GM19468 (cell line): ENCODE results near the gene RAB35.

ENCODE experiments used
- ATAC-seq: cut with Tn5 transposase; IDR thresholded peaks from one replicate; pipeline ENCODE4 v1.9.1; 2021; ENCODE audit warnings: mild to moderate bottlenecking, moderate library complexity, moderate number of reproducible peaks; ENCODE audit not compliant: unreplicated experiment; ENCODE audit errors: extremely low read depth

The RAB35 gene

GRCh38 chr12:120110550-120111501 lies 5.7 kb downstream of the RAB35 start:
- ATAC-seq, result peak; percentile 58

GRCh38 chr12:120109570-120110267 lies 6.8 kb downstream of the RAB35 start:
- no peak for ATAC-seq

GRCh38 chr12:120106151-120106550 lies 10.4 kb downstream of the RAB35 start:
- ATAC-seq, result no peak

DNA sequence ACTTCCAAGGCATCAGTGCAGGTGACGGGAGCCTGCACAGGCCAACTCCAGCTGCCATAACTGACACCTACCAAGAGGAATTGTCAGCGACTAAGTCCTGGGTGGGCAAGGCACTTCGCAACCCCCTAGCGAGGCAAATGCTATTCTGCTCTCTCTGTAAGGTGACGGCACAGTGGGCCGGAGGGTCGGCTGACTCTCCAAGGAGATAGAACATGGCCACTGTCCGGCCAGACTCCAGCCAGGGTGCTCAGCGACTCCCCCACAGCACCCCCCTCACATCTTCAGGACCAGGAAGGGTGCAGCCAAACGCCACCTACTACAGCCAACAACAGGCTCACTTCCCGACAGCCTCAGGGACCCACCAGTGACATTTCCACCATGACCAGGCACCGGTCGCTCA lies 13.2 kb downstream of the RAB35 start:
- no peak for ATAC-seq

DNA sequence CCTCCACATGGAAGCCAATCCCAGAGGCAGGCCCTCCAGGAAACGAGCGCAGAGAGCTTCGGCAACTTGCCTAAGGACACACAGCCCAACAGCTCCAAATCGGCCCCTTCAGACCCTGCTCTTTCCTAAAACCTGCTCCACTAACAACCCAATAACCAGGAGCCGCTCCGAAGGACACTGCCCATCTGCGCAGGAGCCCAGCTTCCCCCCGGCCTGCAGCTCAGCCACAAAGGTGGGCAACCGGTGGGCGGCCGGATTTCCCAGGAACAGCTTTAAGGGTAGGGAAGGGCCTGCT lies 13.6 kb downstream of the RAB35 start:
- no peak for ATAC-seq

GRCh38 chr12:120102189-120103043 lies 14.1 kb downstream of the RAB35 start:
- ATAC-seq, result no peak

DNA sequence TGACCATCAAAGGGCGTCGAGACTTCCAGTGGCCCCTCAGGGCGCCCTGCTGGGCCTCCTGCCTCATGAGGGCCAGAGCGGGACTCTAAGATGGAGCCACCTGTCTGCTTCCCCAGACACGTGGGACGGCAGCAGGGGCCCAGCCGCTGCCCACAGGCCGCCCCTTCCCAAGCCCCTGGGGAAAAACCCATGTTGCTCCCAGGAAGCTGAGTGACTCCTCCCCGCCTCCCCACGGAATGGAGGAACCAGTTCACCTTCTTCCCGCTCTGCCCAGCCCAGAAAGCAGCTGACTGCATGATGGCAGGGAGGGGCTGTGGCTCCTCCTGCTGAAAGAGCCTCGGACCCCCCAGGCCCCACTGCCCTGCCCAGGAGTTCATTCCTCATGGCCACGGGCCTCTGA lies 14.9 kb downstream of the RAB35 start:
- no peak for ATAC-seq

DNA sequence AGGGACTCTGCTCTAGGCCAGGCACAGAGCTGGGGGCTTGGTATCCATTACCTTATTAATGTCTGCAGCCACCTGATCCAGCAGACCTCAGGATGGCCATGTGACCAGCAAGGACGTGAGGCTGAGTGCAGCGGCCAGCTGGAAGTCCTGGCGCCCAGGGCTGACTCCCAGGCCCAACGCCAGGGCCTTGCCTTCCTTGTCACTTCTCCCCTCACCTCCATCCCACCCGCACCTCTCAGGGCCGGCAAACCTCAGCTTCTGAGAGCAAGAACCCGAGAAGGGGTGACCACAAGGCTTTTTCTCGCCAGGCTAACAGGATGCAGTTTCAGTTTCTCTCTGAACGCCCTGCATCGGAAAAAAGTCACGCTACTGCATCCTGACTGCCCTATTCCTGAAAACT lies 15.4 kb downstream of the RAB35 start:
- no peak for ATAC-seq

DNA sequence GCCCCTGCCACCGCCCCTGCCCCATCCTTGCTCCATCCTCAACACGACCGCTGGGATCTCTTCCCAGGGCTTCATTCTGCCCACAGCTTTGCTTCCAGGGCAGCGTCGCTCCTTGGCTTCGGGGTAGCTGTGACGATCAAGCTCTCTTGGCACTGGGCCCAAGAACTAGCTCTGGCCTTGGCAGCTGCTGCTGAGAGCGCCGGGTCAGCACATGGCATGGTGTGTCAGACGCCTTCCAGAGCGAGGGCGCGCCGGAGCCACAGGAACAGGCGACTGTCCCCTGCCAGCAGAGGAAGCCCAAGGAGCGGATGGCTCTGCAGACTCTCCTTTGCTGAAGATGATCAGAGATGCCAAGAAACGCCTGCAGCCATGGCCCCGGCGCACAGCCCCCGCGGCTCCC lies 15.9 kb downstream of the RAB35 start:
- no peak for ATAC-seq

GRCh38 chr12:120099738-120100137 lies 16.8 kb downstream of the RAB35 start:
- no peak for ATAC-seq

GRCh38 chr12:120098756-120099470 lies 17.6 kb downstream of the RAB35 start:
- ATAC-seq, result no peak

GRCh38 chr12:120096671-120097202 lies 19.8 kb downstream of the RAB35 start:
- no peak for ATAC-seq

GRCh38 chr12:120095736-120096135 lies 20.8 kb downstream of the RAB35 start:
- ATAC-seq, result no peak

- no peak for ATAC-seq
These were observed 21.2 kb downstream of the RAB35 start for GRCh38 chr12:120095331-120095730.

GRCh38 chr12:120094485-120094884 lies 22.1 kb downstream of the RAB35 start:
- ATAC-seq, result no peak

DNA sequence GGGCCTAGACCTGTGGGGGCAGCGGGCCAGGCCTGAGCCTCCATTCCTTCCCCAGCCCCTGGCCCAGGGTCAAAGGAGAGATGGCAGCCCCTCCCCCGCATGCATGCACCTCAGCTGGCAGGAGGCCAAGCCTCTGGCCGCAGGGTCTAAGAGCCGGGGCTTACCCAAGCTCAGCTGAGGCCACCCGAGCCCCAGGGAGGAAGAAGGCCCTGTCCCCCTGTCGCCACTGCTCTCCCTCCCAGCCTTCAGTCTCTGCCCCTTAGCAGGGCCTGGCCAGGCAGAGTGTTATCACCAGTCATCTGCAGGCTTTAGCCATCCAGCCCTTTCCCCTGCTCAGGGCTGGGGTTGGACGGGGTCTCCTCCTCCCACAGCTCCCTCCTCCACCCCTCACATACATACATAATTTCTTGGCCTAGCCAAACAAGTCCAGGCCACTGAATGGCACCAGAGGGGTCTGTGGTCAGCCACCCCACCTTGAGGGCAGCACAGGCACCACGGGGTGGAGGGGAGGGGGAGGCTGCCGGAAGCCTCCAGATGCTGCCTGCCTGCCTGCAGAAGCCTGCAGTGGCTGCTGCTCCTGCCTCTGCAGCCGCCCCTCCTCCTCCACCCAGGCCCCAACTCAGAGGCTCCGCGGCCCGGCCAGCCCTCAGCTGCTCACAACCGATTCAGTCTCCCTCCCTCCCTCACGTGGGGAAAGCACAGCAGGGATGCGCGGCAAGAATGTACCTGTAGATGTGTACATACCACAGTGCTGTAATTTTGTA lies 22.8 kb downstream of the RAB35 start:
- ATAC-seq, result no peak

DNA sequence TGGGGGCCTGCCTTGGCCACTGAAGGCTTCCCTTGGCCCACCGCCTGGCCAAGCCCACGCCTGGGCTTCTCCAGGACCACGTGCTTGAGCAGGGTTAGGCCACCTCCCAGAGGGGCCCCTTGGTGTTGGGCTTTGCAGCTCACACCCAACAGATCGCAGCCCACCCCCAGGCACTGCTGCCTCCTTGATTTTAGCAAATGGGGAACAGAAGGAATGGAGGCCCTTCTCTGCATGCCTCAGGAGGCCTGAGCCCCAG lies 23.3 kb downstream of the RAB35 start:
- no peak for ATAC-seq

DNA sequence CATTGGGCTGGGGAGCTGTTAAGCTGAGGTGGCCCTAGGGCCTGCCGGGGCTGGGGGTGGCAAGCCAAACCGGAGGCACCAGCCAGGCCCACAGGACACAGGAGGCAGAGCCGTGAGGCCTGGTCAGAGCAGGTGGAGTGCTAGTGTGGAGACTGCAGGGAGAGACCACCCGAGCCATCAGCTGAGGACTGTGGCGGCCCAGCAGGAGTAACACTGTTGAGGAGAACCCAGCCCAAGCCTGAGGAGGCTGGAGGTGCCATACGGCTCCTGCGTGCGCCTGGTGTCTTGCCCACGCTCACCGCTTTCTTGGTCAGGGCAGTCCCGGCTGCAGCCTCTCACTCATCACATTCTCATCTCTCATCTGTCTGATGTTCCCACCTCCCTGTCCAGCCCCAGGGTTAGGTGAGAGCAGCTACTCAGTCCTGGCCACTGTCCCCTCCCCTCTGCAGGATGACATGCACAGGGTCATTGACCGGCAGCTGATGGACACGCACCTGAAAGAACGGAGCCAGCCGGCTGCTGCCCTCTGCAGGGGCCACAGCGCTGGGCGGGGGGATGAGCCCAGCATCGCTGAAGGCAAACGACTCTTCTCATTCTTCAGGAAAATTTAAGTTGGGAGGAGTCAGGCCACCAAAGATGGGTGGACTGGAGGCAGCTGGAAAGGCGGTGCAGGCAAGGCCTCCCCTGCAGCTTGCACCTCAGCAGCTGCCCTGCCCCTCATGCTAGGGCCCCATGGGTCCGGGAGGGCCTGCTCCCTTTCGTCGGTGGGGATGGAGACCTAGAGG lies 23.8 kb downstream of the RAB35 start:
- no peak for ATAC-seq
